Kidney (tissue), 14 donors: ENCODE data around the gene TDP1. TPM values are rescaled to one million over a fixed set of nuclear protein-coding genes. Genes with fewer than 3 reads are reported as not detected.

Source experiments
- DNase-seq, 5 donors: peaks; one replicate each; pipeline ENCODE4 v3.0.0-alpha.2; 2013 to 2020
- FAIRE-seq: peaks from 2 replicates; lab custom pipeline; 2012; peaks lifted over from hg19 to GRCh38; lab: Jason Lieb, UNC
- H3K27ac ChIP-seq, 2 donors: one replicate each; pipeline ENCODE4 v1.7.0; 2013; ENCODE audit warnings: low read depth in 2 of 2, low read length in 2 of 2, inconsistent platforms in 1 of 2
- H3K27me3 ChIP-seq: one replicate; pipeline ENCODE4 v1.7.1; 2013; ENCODE audit warnings: low read length, inconsistent platforms; ENCODE audit not compliant: control insufficient read depth, insufficient read depth
- H3K36me3 ChIP-seq, 3 donors: one replicate each; pipeline versions ENCODE4 v1.7.0 to v1.7.1; 2013; ENCODE audit warnings: low read length in 3 of 3, control low read depth in 1 of 3, inconsistent platforms in 1 of 3; ENCODE audit not compliant: insufficient read depth in 3 of 3, control insufficient read depth in 2 of 3
- H3K4me1 ChIP-seq, 3 donors: one replicate each; pipeline versions ENCODE4 v1.7.0 to v1.7.1; 2013; ENCODE audit warnings: low read length in 3 of 3, inconsistent platforms in 1 of 3, low read depth in 1 of 3; ENCODE audit not compliant: control insufficient read depth in 2 of 3, insufficient read depth in 2 of 3
- H3K4me3 ChIP-seq, 3 donors: one replicate each; pipeline versions ENCODE4 v1.7.0 to v1.8.1; 2013; ENCODE audit warnings: low read length in 3 of 3, control low read depth in 1 of 3, inconsistent platforms in 1 of 3
- H3K9ac ChIP-seq, 3 donors: one replicate each; pipeline versions ENCODE4 v1.7.0 to v1.7.1; 2013; ENCODE audit warnings: low read length in 3 of 3, control low read depth in 1 of 3, inconsistent platforms in 1 of 3
- H3K9me3 ChIP-seq, 3 donors: one replicate each; pipeline versions ENCODE4 v1.7.0 to v1.7.1; 2013; ENCODE audit warnings: low read length in 3 of 3, control low read depth in 1 of 3, inconsistent platforms in 1 of 3; ENCODE audit not compliant: control insufficient read depth in 2 of 3, insufficient read depth in 1 of 3
- CTCF ChIP-seq: IDR thresholded peaks from 3 replicates; pipeline ENCODE4 v1.5.1; 2012; ENCODE audit warnings: mild to moderate bottlenecking, moderate library complexity, borderline replicate concordance; ENCODE audit not compliant: insufficient read depth; ENCODE audit errors: extremely low read depth
- intact Hi-C: fragments of 100-400 bp; cut with DNase I; formaldehyde crosslinking; loops from one replicate; pipeline ENCODE4 v1.11.1; 2022
- polyA plus RNA-seq: library from polyadenylated mRNA; stranded (reverse); fragments of 350-450 nt; fragmentation: Illumina TruSeq; extraction: RNeasy Lipid Tissue Mini Kit (QIAGEN cat#74804); gene quantifications from one replicate; pipeline ENCODE4 v1.2.3, GENCODE V29; 2014; ENCODE audit warnings: low read depth, low replicate concordance; ENCODE audit not compliant: insufficient read depth
- total RNA-seq: library from RNA; stranded (reverse); fragmentation: NEBNext Ultra II Directional; extraction: Animal tissue kit (Norgen Biotek cat#: 25700); gene quantifications from one replicate; pipeline ENCODE4 v1.2.1, GENCODE V29; 2021
- donor health status: control.
- donor health status: control.
- donor health status: control.
- donor health status: control.
- donor health status: control.
- donor health status: DM: yes; HTN: yes; CAD: no.
- donor health status: Normal renal cell carcinoma (clear cell type).

The TDP1 gene
- total and polyA plus RNA-seq, 2 donors from 2014 or later = 4.8 to 15.7 TPM

GRCh38 chr14:90060312-90060964 lies 104.7 kb downstream of the TDP1 start:
- Histone ChIP-seq H3K27me3 (peaks cover 8% of the 10 kb centered on the region), H3K9me3 (no peaks in the 10 kb centered on the region), H3K4me1 (peaks cover 0 to 14% (median 5%) of the 10 kb centered on the region in 3 donors), H3K27ac (no peak overlapping the region), H3K4me3 (peak overlapping the region in 2 of 3 donors; percentile 49 to 62), H3K36me3 (no peaks in the 10 kb centered on the region), H3K9ac (peak overlapping the region in 1 of 3 donors; percentile 22)
- FAIRE-seq (no peak), DNase-seq (peak; percentile 70 to 79 (median 74))
- intact Hi-C loops = no loop called here
- peak; percentile 55 for TF ChIP-seq CTCF

GRCh38 chr14:90060965-90061684 lies 105.4 kb downstream of the TDP1 start:
- FAIRE-seq = no peak
- TF ChIP-seq CTCF = no peak

GRCh38 chr14:90061685-90062126 lies 106.0 kb downstream of the TDP1 start, which contains the start of gene KCNK13:
TSS of gene KCNK13 (plus strand) at chr14:90061994. CDS start at chr14:90062206, 212 bp downstream.
- intact Hi-C loops = no loop called here
- H3K36me3 ChIP-seq = no peaks in the 10 kb centered on the region
- TF ChIP-seq CTCF = no peak
- peak within 1 kb of the TSS in 1 of 3 donors; percentile 55 for H3K9ac ChIP-seq
- H3K4me1 ChIP-seq = peaks cover 0 to 14% (median 5%) of the 10 kb centered on the region in 3 donors
- no peak within 1 kb of the TSS for H3K27ac ChIP-seq
- DNase-seq (peak in 4 of 5 donors; percentile 21 to 62 (median 40)), FAIRE-seq (no peak)
- peak within 1 kb of the TSS in 2 of 3 donors; percentile 49 to 62 for H3K4me3 ChIP-seq
- H3K27me3 ChIP-seq = peaks cover 8% of the 10 kb centered on the region
- no peaks in the 10 kb centered on the region for H3K9me3 ChIP-seq

More at GRCh38 chr14:90060965-90061684, 105.4 kb downstream of the TDP1 start:
- H3K27ac ChIP-seq = no peak overlapping the region
- H3K9me3 ChIP-seq = no peaks in the 10 kb centered on the region
- peak; percentile 11 to 70 (median 16) for DNase-seq
- H3K36me3 ChIP-seq = no peaks in the 10 kb centered on the region
- peaks cover 8% of the 10 kb centered on the region for H3K27me3 ChIP-seq
- H3K9ac ChIP-seq = no peak overlapping the region
- intact Hi-C loops = no loop called here
- peak overlapping the region in 2 of 3 donors; percentile 49 to 62 for H3K4me3 ChIP-seq
- peaks cover 0 to 14% (median 5%) of the 10 kb centered on the region in 3 donors for H3K4me1 ChIP-seq
